Body of pancreas (tissue), 4 donors: ENCODE measurements around the gene POLDIP3.
"Not testable (repeated sequence)": the region's sequence is repeated elsewhere in the genome, so short reads cannot be mapped to it uniquely, and the experiment has no call there.

Experiments
- CTCF ChIP-seq, 7 experiments: fragments of 450-650 bp in 4 of 7; fragments of 200-600 bp in 3 of 7; sonication (generic) in 3 of 7; IDR thresholded peaks; one replicate each; pipeline ENCODE4 v1.5.1; 2016 to 2019; ENCODE audit warnings: antibody characterized with exemption in 7 of 7
- POLR2A ChIP-seq, 3 donors: fragments of 450-650 bp; IDR thresholded peaks; one replicate each; pipeline ENCODE4 v1.6.1; 2016; ENCODE audit warnings: antibody characterized with exemption in 3 of 3, mild to moderate bottlenecking in 2 of 3

DNA sequence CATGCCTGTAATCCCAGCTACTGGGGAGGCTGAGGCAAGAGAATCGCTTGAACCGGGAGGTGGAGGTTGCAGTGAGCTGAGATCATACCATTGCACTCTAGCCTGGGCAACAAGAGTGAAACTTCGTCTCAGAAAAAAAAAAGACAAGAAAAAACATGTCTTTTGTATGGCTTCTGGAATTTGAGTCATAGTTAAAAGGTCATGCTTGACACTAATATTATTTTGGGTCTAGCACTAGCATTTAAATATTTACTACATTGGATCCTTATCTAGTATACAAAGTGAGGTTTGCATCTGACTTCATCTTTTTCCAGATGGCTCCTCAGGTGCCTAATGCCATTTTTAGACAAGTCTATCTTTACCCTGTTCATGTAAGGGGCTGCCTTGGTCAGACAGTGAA lies 50.7 kb downstream of the POLDIP3 start:
- not testable (repeated sequence) for TF ChIP-seq CTCF, POLR2A (IDR thresholded peaks at IDR 0.05)
